Fibroblast of lung (primary cell): ENCODE data around the gene AK8. TPM values are rescaled to one million over a fixed set of nuclear protein-coding genes. Genes with fewer than 3 reads are reported as not detected.
A peak's percentile ranks its signal among the peaks of the same experiment; 100 is the strongest.

Experiments
- DNase-seq, 2 donors: peaks; one replicate each; pipeline versions ENCODE4 v3.0.0 to v3.0.0-alpha.2; 2010; ENCODE audit warnings: low read depth in 2 of 2
- H2AFZ ChIP-seq: 2 replicates; pipeline ENCODE4 v1.5.1; 2012; ENCODE audit warnings: low read length, control low read depth, inconsistent platforms
- H3K27ac ChIP-seq: 2 replicates; pipeline ENCODE4 v1.5.1; 2011; ENCODE audit warnings: low read length, control low read depth; ENCODE audit not compliant: insufficient read depth
- H3K27me3 ChIP-seq: 2 replicates; pipeline ENCODE4 v1.5.1; 2011; ENCODE audit warnings: mild to moderate bottlenecking, low read length; ENCODE audit not compliant: control insufficient read depth, insufficient read depth
- H3K36me3 ChIP-seq: 2 replicates; pipeline ENCODE4 v1.5.1; 2011; ENCODE audit warnings: low read length; ENCODE audit not compliant: control insufficient read depth, insufficient read depth
- H3K4me1 ChIP-seq: 2 replicates; pipeline ENCODE4 v1.5.1; 2011; ENCODE audit warnings: low read length; ENCODE audit not compliant: control insufficient read depth, insufficient read depth; ENCODE audit errors: extremely low read depth
- H3K4me2 ChIP-seq: 2 replicates; pipeline ENCODE4 v1.5.1; 2011; ENCODE audit warnings: low read length, control low read depth; ENCODE audit not compliant: insufficient read depth; ENCODE audit errors: extremely low read depth
- H3K4me3 ChIP-seq, 4 experiments: fragments of 200-600 bp in 1 of 4; sonication (generic) in 1 of 4; replicated peaks in 1 of 4; 2 replicates each; pipeline ENCODE4 v1.5.1; 2011 to 2016; ENCODE audit warnings: low read length in 4 of 4, low read depth in 3 of 4, mild to moderate bottlenecking in 3 of 4, control low read depth in 2 of 4, inconsistent platforms in 1 of 4, mixed read lengths in 1 of 4; ENCODE audit not compliant: insufficient read depth in 1 of 4; ENCODE audit errors: control extremely low read depth in 1 of 4
- H3K79me2 ChIP-seq: 2 replicates; pipeline ENCODE4 v1.5.1; 2012; ENCODE audit warnings: mild to moderate bottlenecking, low read length, inconsistent platforms; ENCODE audit not compliant: control insufficient read depth, insufficient read depth
- H3K9ac ChIP-seq: 2 replicates; pipeline ENCODE4 v1.5.1; 2011; ENCODE audit warnings: mild to moderate bottlenecking, low read length, control low read depth; ENCODE audit not compliant: insufficient read depth
- H3K9me3 ChIP-seq: 2 replicates; pipeline ENCODE4 v1.5.1; 2012; ENCODE audit warnings: low read depth, low read length; ENCODE audit not compliant: control insufficient read depth, insufficient read depth
- H4K20me1 ChIP-seq: 2 replicates; pipeline ENCODE4 v1.5.1; 2011; ENCODE audit warnings: low read length; ENCODE audit not compliant: control insufficient read depth, insufficient read depth; ENCODE audit errors: extremely low read depth
- CTCF ChIP-seq, 2 donors: IDR thresholded peaks in 1 of 2; conservative IDR thresholded peaks in 1 of 2; 1 replicate in 1 of 2; 2 replicates in 1 of 2; pipeline ENCODE4 v1.5.1; 2011 to 2012; ENCODE audit warnings: low read length in 2 of 2, control low read depth in 1 of 2, inconsistent platforms in 1 of 2, low read depth in 1 of 2, mild to moderate bottlenecking in 1 of 2
- EZH2 ChIP-seq: IDR thresholded peaks from 2 replicates; pipeline ENCODE4 v1.5.1; 2012; ENCODE audit warnings: low read length, control low read depth, mild to moderate bottlenecking; ENCODE audit errors: missing control alignments
- polyA plus RNA-seq, 2 donors: library from polyadenylated mRNA; depleted of rRNA in 1 of 2; stranded (reverse) in 1 of 2; unstranded in 1 of 2; fragments of >200 nt; gene quantifications; 2 replicates each; pipeline ENCODE4 v1.2.1, GENCODE V29; 2011 to 2012; ENCODE audit warnings: missing spikeins in 1 of 2
- total RNA-seq: library from RNA; depleted of rRNA; stranded (reverse); fragments of >200 nt; gene quantifications from 2 replicates; pipeline ENCODE4 v1.2.1, GENCODE V29; 2014

The AK8 gene
- total and polyA plus RNA-seq, 2 donors (not counting 1 experiment from before 2014, with no cell fraction given) = 0.17 to 0.50 TPM

DNA sequence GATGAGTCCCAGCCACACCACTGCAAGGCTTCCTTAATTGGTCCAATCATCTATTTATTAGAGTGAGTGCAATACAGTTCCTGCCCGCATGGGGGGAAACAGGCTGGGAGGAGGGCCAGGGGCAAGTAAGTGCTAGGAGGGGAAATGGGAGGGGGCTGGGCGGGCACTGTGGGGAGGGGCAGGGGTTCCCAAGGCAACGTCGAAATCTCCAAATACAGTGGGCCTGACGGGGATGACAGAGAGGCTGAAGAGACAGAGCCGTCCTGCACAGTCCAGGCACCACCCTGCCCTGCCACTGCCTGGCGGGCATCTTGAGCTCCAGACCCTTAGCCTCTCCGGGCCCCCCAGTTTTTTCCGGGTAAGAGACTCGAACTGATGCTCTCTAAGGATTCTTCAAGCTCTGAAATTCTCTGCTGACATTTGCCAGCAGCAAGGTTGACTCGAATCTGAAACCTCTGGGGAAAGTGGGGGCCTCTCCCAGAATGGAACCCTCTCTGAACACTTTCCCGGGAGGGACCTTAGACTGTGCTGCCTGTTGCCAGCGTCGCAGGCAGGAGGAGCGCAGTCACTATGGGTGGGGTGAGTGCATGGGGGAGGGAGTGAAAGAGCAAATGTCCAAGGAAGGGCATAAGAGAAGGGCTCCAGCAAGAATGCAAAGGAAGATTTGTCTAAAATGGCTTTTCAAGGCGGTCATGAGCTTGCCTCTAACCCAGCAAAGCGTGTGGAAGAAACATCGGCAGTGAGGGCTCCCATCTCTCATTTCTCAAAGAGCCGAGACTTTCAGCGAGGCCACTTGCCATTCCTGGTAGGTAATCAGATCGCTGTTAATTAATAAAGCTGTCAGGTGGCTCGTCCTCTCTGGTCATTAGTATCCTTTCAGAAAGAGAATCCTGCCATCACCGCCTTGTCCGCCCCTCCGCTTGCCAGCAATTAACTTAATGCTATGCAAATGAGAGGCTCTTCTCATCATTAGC is 108.9 kb downstream of the AK8 start:
- Histone ChIP-seq H3K79me2 (no peaks in the 10 kb centered on the region), H2AFZ (peak overlapping the region; percentile 90), H3K9me3 (no peaks in the 10 kb centered on the region), H3K4me3 (peak overlapping the region; percentile 70 to 86 (median 75)), H3K9ac (peak overlapping the region; percentile 82), H4K20me1 (no peaks in the 10 kb centered on the region), H3K36me3 (no peaks in the 10 kb centered on the region), H3K4me2 (peak overlapping the region; percentile 85), H3K27ac (peak overlapping the region; percentile 83), H3K4me1 (no peaks in the 10 kb centered on the region), H3K27me3 (no peaks in the 10 kb centered on the region)
- DNase-seq = peak; percentile 61 to 69
- no peak for TF ChIP-seq EZH2
- TF ChIP-seq CTCF (conservative IDR thresholded peaks at IDR 0.05 in 1 of 2, IDR thresholded peaks at IDR 0.05 in 1 of 2; ENCODE audit: low read depth in 1 of 2, low read length in 2 of 2) = peak; percentile 37 to 55

DNA sequence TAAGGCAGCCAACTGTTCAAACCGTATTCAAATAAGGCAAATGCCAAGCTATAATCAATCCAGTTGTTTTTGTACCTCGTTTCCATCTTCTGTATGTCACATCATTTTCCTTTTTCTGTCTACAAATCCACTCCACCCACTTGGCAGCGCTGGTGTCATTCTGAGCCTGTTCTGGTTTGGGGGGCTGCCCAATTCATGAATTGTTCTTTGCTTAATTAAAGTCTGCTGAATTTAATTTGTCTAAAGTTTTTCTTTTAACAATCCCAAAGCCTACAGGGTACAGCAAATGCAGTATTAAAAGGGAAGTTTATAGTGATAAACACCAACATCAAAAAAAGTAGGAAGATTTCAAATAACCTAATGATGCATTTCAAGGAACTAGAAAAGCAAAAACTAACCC is 114.5 kb downstream of the AK8 start:
- no peak overlapping the region for H2AFZ ChIP-seq
- no peaks in the 10 kb centered on the region for H3K79me2 ChIP-seq
- TF ChIP-seq EZH2 (no peak), CTCF (conservative IDR thresholded peaks at IDR 0.05 in 1 of 2, IDR thresholded peaks at IDR 0.05 in 1 of 2; ENCODE audit: low read depth in 1 of 2, low read length in 2 of 2) (no peak)
- H3K9ac ChIP-seq = no peak overlapping the region
- H3K27ac ChIP-seq = no peak overlapping the region
- H3K4me2 ChIP-seq = no peak overlapping the region
- no peaks in the 10 kb centered on the region for H3K4me1 ChIP-seq
- DNase-seq = no peak
- no peaks in the 10 kb centered on the region for H4K20me1 ChIP-seq
- H3K9me3 ChIP-seq = no peaks in the 10 kb centered on the region
- no peak overlapping the region for H3K4me3 ChIP-seq
- no peaks in the 10 kb centered on the region for H3K36me3 ChIP-seq
- H3K27me3 ChIP-seq = no peaks in the 10 kb centered on the region

- H3K27me3 ChIP-seq = no peaks in the 10 kb centered on the region
- H4K20me1 ChIP-seq = no peaks in the 10 kb centered on the region
- H3K9ac ChIP-seq = no peak overlapping the region
- no peaks in the 10 kb centered on the region for H3K4me1 ChIP-seq
- TF ChIP-seq EZH2 (no peak), CTCF (conservative IDR thresholded peaks at IDR 0.05 in 1 of 2, IDR thresholded peaks at IDR 0.05 in 1 of 2; ENCODE audit: low read depth in 1 of 2, low read length in 2 of 2) (no peak)
- DNase-seq = no peak
- H3K79me2 ChIP-seq = no peaks in the 10 kb centered on the region
- no peak overlapping the region for H3K4me3 ChIP-seq
- H2AFZ ChIP-seq = no peak overlapping the region
- no peaks in the 10 kb centered on the region for H3K9me3 ChIP-seq
- H3K36me3 ChIP-seq = no peaks in the 10 kb centered on the region
- H3K27ac ChIP-seq = no peak overlapping the region
- H3K4me2 ChIP-seq = no peak overlapping the region
Measured at GRCh38 chr9:132762896-132763295, 115.2 kb downstream of the AK8 start.
